ENCODE results near the gene ADSS1. TPM values are rescaled to one million over a fixed set of nuclear protein-coding genes. Genes with fewer than 3 reads are reported as not detected.

Gene ADSS1
- total and polyA plus RNA-seq, 8 donors = 3.5 to 6.8 (median 5.5) TPM

GRCh38 chr14:104794099-104794498 lies 70.1 kb downstream of the ADSS1 start:
- FAIRE-seq (no peak), DNase-seq (peak in 2 of 6 donors; percentile 67 to 81)
- H3K4me1 ChIP-seq = peaks cover 17 to 30% (median 26%) of the 10 kb centered on the region in 3 donors

GRCh38 chr14:104794631-104794992 lies 70.6 kb downstream of the ADSS1 start:
- H3K4me3 ChIP-seq = peak overlapping the region; percentile 67 to 79 (median 75)
- WGBS, 2 donors = 1 to 5% methylated on average over 16 of the region's 16 CpGs
- ATAC-seq (peak in 3 of 4 donors; percentile 24 to 46 (median 27)), DNase-seq (peak in 1 of 6 donors; percentile 55), FAIRE-seq (no peak)
- intact Hi-C loops (cut with DNase I) = no loop called here
- peaks cover 17 to 30% (median 26%) of the 10 kb centered on the region in 3 donors for H3K4me1 ChIP-seq
- H3K27me3 ChIP-seq = no peaks in the 10 kb centered on the region
- no peaks in the 10 kb centered on the region for H3K9me3 ChIP-seq
- H3K27ac ChIP-seq = peak overlapping the region; percentile 31 to 77 (median 64)
- no peak for TF ChIP-seq CTCF (IDR thresholded peaks at IDR 0.05)
- peaks cover 0 to 5% (median 0%) of the 10 kb centered on the region in 3 donors for H3K36me3 ChIP-seq

More at GRCh38 chr14:104794099-104794498, 70.1 kb downstream of the ADSS1 start:
- Histone ChIP-seq H3K36me3 (peaks cover 0 to 5% (median 0%) of the 10 kb centered on the region in 3 donors), H3K27ac (peak overlapping the region in 3 of 4 donors; percentile 31 to 77 (median 66)), H3K9me3 (no peaks in the 10 kb centered on the region), H3K27me3 (no peaks in the 10 kb centered on the region), H3K4me3 (peak overlapping the region; percentile 67 to 79 (median 75))
- no peak for TF ChIP-seq CTCF (IDR thresholded peaks at IDR 0.05)
- ATAC-seq = peak; percentile 7 to 19 (median 12)
- intact Hi-C loops (cut with DNase I) = no loop called here
- 3 to 5% methylated on average over 15 of the region's 15 CpGs for WGBS, 2 donors

GRCh38 chr14:104794993-104795780 lies 71.2 kb downstream of the ADSS1 start, which contains the start of gene AKT1:
Gene AKT1, minus strand, starts transcription at chr14:104795748. Its CDS starts 3,105 bp downstream, at chr14:104792643.
- Histone ChIP-seq H3K36me3 (peaks cover 0 to 5% (median 0%) of the 10 kb centered on the region in 3 donors), H3K27ac (peak within 1 kb of the TSS; percentile 39 to 78 (median 70)), H3K9me3 (no peaks in the 10 kb centered on the region), H3K4me3 (peak within 1 kb of the TSS; percentile 67 to 79 (median 75)), H3K4me1 (peaks cover 17 to 31% (median 26%) of the 10 kb centered on the region in 3 donors), H3K27me3 (no peaks in the 10 kb centered on the region)
- TF ChIP-seq CTCF (IDR thresholded peaks at IDR 0.05) = no peak
- 0 to 1% methylated on average over 63 to 123 of the region's 124 CpGs for WGBS, 2 donors
- DNase-seq = peak in 1 of 6 donors; percentile 65
- peak in 3 of 4 donors; percentile 4 to 38 (median 11) for ATAC-seq
- FAIRE-seq = no peak
- intact Hi-C loops (cut with DNase I) = no loop called here

GRCh38 chr14:104795781-104796686 lies 72.0 kb downstream of the ADSS1 start:
- peaks cover 17 to 31% (median 26%) of the 10 kb centered on the region in 3 donors for H3K4me1 ChIP-seq
- H3K27me3 ChIP-seq = no peaks in the 10 kb centered on the region
- intact Hi-C loops (cut with DNase I) = no loop called here
- H3K36me3 ChIP-seq = peaks cover 0 to 5% (median 0%) of the 10 kb centered on the region in 3 donors
- H3K27ac ChIP-seq = peak overlapping the region; percentile 39 to 78 (median 66)
- 9 to 14% methylated on average over 25 to 55 of the region's 55 CpGs for WGBS, 2 donors
- no peaks in the 10 kb centered on the region for H3K9me3 ChIP-seq
- H3K4me3 ChIP-seq = peak overlapping the region in 3 of 4 donors; percentile 31 to 79 (median 44)
- TF ChIP-seq CTCF (IDR thresholded peaks at IDR 0.05) = no peak
- ATAC-seq (peak; percentile 34 to 55 (median 36)), DNase-seq (peak in 4 of 6 donors; percentile 63 to 88 (median 70)), FAIRE-seq (no peak)
